Activated CD4-positive, alpha-beta T cell treated with anti-CD3 and anti-CD28 coated beads, Interleukin-2, amount 50 U/mL, for 48 hours (primary cell): ENCODE measurements around the gene CACNG3.
"Not testable (repeated sequence)": the region's sequence is repeated elsewhere in the genome, so short reads cannot be mapped to it uniquely, and the experiment has no call there.

Source experiments
- DNase-seq, 2 experiments: peaks; one replicate each; pipeline ENCODE4 v3.0.0-alpha.2; 2020

Gene CACNG3

DNA sequence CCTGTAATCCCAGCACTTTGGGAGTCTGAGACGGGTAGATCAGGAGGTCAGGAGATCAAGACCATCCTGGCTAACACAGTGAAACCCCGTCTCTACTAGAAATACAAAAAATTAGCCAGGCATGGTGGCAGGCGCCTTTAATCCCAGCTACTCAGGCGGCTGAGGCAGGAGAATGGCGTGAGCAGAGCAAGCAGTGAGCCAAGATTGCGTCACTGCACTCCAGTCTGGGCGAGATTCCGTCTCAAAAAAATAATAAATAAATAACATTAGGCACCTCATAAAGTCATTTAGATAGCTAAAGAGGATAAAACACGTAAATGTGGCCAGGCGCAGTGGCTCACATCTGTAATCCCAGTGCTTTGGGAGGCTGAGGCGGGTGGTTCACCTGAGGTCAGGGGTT, 87.7 kb downstream of the CACNG3 start:
- DNase-seq: not testable (repeated sequence)

DNA sequence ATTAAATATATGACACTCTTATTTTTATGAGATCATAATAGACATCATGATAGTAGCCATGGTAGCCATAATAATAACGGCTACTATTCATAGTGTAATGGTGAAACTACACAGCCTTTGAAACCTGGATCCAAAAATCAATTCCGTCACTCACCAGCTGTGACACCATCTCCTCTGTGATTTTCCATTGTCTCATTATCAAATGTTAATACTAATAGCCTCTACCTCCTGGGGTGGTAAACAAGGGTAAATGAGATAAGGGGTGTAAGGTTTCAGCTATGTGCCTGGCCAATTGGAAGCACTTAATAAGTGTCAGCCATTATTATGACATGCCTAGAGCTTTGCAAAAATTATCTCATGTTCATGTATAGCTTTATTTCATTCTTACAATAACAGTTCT, 88.6 kb downstream of the CACNG3 start:
- DNase-seq: no peak

DNA sequence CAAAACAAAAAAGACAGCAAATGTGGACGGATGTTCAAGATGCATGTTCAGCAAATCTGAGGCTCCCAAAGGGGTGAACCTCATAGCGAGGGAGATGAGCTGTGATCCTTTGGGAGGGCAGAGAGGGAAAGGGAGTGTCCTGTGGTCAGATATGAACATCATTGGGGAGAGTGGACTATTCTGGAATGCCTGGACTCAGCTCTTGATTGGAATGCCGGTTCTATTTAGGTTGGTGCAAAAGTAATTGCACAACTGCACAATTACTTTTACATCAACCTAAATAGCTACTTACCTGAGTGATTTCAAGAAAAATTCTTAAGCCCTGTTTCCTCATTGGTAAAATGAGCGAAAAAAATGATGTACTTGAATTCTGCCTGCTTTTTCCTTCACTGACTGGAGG, 89.6 kb downstream of the CACNG3 start:
- DNase-seq: no peak

DNA sequence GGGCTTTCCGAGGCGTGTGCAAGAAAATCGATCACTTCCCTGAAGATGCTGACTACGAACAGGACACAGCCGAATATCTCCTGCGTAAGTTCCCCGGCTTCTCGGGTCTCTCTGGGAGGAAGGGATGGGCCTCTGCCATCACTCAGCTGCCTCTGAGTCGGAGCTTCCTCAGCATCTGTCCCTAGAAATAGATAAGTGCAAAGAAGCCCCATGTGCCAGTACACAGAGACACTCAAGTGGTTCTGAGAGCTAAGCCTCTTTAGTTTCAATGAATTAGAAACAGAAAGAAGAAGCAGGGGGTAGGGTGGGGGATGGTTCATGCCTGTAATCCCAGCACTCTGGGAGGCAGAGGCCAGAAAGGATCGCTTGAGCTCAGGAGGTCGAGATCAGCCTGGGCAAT, 90.6 kb downstream of the CACNG3 start:
- no peak for DNase-seq

DNA sequence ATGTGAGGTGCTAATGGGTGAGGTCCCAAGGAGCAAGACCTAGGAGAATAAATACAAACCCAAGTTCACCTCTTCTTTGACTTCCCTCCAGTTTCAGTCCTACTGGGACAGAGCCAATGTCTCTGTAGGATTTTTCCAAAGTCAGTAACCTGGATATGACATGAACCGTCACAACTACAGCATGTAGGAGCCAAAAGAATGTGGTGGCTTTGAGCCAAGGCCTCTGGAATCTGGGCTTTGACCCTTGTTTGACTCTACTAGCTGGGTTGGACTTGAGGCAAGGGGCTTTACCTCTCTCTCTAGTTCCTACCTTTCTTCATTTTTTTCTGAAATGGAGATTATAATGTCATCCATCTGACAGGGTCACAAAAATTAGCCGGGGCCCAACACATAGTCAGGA, 91.4 kb downstream of the CACNG3 start:
- no peak for DNase-seq

DNA sequence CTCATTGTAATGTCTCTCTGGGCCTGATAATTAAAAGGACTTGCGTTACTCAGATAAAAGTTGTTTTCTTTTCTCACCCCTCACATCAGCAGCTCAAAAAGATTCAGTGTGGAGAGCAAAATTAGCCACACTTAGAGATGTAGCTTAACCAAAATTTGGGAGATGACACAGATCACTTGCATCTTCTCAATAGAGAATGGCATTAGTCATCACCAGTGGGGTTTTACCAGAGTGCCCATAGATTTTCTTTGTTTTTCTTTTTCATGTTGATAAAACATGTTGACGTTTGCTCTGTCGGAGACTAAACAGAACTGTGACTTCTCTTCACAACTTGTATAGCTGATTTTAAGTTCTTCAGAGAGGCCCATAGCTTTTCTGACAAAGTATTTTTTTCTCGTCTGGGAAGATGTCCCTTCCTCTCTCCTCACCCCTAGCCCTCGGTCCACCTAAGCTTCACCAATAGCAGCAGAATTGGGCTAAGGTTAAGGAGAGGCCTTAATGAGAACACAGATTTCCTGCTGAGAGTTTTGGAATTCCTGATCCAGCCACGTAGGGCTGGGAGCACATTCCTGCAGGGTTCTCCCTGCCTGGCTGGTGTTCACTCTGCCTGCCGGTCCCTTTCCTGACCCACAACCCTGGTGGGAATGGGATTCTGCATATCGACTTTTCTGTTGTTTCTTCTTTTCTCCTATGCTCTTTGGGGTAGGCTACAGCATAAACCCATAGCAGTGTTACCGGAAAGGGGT, 92.6 kb downstream of the CACNG3 start:
- no peak for DNase-seq

DNA sequence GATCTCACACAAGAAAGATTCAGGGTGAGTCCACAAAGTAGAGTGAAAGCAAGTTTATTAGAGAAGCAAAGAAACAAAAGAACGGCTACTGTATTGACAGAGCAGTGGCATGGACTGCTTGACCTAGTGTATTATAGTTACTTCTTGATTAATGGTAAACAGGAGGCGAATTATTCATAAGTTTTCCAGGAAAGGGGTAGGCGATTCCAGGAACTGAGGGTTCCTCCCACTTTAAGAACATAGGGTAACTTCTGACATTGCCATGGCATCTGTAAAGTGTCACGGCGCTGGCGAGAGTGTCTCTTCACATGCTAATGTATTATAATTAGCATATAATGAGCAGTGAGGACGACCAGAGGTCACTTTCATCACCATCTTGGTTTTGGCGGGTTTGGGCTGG, 93.2 kb downstream of the CACNG3 start:
- DNase-seq: no peak

DNA sequence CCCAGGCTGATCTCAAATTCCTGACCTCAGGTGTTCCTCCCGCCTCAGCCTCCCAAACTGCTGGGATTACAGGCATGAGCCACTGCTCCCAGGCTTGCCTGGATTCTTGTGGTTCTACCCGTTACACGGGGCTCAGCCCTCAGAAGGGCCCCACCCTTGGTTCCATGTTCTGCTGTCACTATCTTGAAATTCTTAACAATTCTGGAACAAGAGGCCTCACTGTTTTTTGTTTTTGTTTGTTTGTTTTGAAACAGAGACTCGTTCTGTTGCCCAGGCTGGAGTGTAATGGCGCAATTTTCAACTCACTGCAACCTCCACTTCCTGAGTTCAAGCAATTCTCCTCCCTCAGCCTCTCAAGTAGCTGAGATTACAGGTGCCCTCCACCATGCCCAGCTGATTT, 96.6 kb downstream of the CACNG3 start:
- no peak for DNase-seq

DNA sequence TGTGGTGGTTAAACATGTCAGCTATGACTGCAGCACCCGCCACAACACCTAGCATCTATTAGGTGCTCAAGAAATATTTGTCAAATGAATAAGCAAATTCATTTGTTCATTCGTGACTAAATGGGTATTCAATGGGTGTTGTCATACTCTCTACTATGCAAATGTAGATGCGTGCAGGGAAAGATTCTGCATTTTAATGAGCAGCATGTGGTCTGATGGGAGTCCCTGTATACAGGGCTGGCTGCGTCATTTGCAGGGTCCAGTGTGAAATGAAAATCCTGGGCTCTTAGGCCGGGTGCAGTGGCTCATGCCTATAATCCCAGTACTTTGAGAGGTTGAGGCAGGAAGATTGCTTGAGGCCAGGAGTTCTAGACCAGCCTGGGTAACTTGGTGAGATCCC, 97.5 kb downstream of the CACNG3 start:
- no peak for DNase-seq

DNA sequence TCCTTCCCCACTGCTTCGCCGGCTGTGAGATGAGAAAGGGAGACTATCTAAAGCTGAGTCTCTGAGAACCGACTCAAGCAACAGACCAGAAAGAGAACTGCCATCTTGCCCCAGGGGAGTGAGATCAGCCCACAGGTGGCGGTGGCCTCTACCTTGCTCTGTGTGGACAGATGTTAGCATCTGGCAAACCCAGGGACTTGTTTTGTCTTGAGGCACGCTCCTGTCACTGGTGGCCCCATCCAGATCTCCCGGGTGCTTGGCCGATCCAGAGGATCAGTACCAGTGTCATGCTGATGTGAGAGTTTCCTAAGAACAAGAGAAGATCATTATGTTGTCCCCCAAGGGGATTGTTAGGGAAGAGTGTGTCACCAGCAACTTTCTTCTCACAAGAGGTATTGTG, 101.4 kb downstream of the CACNG3 start:
- DNase-seq: no peak

DNA sequence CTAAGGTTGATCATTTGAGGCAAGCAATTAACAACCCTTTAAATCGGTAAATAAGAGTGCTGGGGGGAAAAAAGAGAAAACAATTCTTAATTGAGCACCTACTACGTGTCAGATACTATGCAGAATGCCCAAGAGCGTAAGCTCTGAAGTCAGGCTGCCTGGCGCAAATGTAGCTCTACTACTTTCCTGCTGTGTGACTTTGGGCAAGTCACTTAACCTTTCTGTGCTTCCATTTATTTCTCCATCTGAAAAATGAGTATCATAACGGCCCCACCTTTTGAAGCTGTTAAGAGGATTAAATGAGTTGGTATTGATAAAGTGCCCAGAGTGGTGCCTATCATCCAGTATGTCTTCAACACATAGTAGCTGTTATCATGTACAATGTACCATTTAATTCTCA, 102.0 kb downstream of the CACNG3 start:
- DNase-seq: no peak

DNA sequence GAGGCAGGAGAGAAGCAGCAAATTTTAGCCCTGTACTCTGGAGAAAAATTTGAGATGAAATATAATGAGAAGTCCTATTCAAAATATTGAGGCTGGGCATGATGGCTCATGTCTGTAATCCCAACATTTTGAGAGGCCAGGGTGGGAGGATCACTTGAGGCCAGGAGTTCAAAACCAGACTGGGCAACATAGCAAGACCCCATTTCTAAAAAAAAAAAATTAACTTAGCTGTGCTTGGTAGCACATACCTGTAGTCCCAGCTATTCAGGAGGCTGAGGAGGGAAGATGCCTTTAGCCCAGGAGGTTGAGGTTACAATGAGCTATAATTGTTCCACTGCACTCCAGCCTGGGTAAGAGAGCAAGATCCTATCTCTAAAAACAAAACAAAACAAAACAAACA, 103.4 kb downstream of the CACNG3 start:
- no peak for DNase-seq

DNA sequence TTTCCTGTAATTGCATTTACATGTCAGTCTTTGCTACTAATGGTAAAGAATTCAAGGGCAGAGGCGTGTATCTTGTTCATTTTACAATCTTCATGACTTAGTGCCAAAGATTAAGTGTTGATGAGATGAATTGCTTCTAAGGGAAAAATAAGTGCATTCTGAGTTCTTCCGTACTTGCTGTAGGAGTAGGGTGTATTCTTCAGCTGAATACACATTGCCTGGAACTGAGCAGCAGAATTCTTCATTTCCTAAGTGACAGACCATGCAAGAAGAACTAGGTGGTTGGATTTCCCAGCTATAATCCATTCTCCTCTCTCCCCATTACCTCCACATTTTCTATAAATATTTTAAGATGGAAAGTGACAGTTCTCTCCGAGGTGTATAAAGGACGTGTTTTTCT, 104.8 kb downstream of the CACNG3 start:
- DNase-seq: no peak

DNA sequence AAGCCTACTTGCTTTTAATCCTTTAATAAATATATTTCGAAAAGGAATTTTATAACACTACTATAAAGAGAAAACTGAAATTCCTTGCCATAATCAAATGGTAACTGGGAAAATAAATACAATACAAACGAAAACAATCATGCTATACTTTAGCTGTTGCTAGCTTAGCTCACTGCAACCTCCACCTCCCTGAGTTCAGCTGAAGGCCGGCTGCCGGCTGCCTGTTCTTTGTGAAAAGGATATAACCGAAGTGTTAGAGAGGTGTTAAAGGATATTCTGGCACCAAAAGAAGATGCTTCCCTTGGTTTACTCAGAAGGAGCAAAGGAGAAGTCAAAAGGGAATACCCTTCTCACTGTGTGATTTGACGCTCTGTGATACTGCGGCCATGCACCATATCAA, 108.5 kb downstream of the CACNG3 start:
- DNase-seq: no peak

DNA sequence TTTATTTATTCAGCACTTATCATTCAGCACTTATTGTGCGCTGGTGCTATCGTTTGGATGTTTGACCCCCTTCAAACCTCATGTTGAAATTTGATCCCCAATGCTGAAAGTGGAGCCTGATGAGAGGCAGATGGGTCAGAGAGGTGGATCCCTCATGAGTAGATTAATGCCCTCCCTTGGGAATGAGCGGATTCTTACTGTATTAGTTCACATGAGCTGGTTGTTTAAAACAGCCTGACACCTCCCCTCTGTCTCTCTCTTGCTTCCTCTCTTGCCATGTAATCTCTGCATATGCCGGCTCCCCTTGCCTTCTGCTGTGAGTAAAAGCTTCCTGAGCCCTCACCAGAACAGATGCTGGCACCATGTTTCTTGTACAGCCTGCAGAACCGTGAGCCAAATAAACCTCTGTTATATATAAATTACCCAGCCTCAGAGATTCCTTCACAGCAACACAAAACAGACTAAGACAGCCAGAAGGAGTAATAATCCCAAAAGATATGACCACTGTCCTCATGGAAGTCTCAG, 111.1 kb downstream of the CACNG3 start:
- no peak for DNase-seq

DNA sequence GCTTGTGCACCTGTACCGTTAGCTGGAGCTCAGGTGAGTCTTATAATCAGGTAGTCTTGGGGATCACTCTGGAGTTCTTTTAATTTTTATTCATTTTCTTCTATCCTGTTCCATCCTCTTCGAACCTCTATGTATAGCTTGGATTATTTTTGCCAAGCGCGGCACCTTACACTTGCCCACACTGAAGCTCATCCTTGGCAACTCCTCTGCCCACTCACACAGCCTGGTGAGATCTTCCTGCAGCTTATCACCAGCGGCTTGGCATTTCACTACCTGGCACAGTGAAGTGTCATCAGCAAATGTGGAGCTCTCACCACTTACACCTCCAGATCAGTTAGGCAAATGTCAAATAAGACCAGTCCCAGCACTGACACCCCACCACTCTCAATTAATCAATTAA, 116.7 kb downstream of the CACNG3 start:
- no peak for DNase-seq

DNA sequence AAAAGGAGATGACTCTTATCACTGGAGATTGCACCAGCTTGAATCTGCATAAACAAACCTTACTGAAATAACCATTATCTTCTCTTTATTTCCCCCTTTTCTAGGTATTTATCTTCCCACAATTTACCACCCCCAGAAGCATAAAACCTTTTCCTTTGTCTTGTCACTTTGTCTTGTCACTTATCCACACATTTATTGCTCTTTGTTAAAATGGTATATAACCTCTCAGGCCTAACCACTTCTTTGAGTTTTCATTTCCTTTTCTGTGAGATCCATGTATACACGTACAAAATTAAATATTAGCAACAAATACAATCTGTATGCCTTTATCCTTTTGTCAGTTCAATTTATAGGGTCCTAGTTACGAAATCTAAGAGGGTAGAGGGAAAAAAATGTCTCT, 122.9 kb downstream of the CACNG3 start:
- DNase-seq: no peak

DNA sequence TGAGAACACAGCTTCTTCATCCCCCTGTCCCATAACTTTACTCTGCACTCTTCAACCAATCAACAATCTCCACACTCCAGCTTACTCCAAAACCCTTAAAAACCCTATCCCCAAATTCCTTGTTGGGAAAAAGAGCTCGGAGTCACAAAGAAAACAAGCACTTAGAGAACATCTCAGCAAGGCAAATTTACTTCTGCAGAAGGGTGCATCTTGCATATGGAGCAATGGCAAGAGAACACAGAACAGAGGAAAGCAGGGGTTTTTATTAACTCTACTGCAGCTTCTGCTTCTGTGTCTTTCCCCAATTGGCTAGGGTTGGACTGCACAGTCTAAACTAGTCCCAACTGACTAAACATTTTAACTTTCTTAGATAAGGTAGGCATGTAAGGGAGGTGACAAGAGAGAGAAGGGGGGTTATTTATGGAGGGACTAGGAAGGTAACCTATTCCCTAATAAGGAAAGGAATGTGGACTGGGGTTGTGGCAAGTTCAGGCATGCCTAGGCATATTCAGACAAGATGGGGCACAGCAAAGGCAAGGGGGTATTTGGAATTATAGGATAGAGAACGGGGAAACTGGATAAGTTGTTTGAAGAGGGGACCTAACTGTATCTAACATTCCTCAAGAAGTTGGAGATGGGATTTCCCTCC, 125.5 kb downstream of the CACNG3 start:
- no peak for DNase-seq

DNA sequence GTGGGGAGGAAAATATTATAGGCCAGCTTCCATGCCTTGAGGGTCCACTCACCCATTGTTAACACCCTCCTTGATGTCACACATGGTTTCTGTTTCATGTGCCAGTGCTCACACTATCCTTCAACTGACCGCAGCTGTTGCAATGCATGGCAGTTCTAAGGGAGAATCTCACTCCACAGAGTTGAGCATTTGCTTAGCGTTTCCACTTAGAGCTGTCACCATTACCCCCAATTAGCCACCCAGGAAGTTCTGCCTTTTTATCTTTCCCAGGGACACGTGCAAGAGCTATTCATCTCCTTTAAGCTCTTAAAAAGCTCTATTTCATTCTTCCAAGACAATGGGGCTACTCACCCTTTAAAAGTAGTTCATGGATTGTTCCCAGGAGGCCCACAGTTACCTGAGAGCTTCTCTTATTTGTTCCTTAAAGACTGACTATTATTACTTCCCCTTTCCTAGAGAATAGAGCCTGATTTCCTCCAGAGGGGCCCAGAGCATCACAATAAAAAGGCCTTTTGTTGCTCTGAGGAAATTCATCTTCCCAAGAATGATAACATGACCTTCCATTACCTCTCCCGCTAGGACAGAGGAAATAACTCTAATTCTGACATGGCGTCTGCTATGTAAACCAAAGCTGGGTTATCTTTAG, 126.8 kb downstream of the CACNG3 start:
- no peak for DNase-seq

DNA sequence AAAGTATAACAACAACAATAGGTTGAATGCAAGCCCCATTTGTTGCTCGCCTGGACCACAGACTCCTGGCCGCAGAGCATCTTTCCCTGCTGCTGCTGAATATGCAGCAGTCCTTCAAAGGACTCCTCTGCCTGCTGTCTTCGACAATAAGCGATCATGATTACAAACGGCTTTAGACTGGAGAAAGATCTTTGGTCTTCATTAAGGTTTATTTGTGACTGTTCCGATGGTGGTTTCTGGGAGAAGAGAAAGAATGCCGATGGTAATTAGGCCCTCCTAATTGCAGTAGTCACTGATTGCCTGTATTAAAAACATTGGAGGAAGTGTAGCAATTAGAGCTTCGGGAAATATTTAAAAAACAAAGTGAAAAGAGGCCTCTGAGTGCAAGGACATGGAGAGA, 138.2 kb downstream of the CACNG3 start:
- DNase-seq: no peak

DNA sequence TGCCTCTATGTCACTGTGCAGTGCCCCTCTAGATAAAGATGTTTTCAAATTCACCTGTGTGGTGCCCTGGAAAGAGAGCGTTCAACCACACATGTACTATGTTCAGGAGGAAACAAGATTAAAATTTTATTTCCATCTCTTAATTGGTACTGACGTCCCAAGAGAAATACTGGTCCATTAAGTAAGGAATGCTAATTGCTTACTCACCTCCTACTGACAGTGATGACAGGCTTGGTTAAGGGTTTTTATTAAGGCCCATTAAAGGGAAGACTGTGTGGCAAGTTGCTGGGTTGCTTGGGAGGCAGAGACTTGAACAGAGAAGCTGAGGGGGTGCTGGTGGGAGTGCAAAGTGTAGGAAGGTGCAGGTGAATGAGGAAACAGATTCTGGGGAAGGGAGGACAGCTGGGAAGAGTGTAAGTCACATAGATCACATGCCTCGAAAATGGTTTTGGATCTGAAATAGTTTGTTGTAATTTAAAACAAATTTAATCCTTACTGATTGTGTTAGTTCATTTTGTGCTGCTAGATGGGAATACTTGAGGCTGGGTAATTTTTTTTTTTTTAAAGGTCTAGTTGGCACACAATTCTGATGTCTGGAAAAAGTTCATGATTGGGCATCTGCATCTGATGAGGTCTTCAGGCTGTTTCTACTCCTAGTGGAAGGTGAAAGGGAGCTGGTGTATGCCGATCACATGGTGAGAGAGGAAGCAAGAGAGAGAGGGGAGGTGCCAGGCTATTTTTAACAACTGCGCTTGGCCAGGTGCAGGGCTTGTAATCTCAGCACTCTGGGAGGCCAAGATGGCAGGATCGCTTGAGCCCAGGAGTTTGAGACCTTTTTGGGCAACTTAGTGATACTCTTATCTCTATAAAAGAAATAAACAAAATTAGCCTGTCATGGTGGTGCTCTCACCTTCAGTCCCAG, 140.5 kb downstream of the CACNG3 start:
- DNase-seq: no peak

DNA sequence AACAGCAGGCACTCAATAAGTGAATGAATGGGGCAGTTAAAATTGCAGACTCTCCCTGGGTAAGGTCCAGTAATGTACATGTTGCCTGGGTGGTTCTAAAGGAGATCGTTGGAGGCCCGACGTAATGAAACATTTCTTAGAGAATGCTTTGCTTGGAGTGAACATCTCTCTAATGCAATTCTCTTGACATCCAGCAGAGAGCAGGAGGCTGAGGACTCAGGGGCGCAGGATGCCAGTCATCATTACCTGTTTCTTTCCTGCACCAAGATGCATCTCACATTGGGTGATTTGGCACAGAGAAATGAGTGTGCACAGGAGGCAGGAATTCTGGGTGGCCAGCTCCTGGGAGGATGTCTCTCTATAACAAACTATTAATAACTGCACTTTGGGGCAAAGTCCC, 152.9 kb downstream of the CACNG3 start:
- no peak for DNase-seq
